HG03280 (cell line): ENCODE data around the gene ELMOD2.
"Not testable (repeated sequence)": the region's sequence is repeated elsewhere in the genome, so short reads cannot be mapped to it uniquely, and the experiment has no call there.

Source experiments
- ATAC-seq: cut with Tn5 transposase; IDR thresholded peaks from one replicate; pipeline ENCODE4 v1.9.1; 2021; ENCODE audit warnings: mild to moderate bottlenecking, moderate library complexity; ENCODE audit not compliant: unreplicated experiment

ELMOD2 gene

GRCh38 chr4:140523857-140524742, at the start of gene ELMOD2:
ELMOD2 (plus strand) TSS chr4:140524168; CDS start chr4:140525429, 1,261 bp downstream.
- peak; percentile 100 for ATAC-seq

- ATAC-seq = no peak
Measured at GRCh38 chr4:140483445-140483844, 40.5 kb upstream of the ELMOD2 start.

GRCh38 chr4:140485939-140486338, 38.0 kb upstream of the ELMOD2 start:
- ATAC-seq = no peak

- ATAC-seq = no peak
Measured at GRCh38 chr4:140497405-140497746, 26.6 kb upstream of the ELMOD2 start.

- ATAC-seq = no peak
Measured at GRCh38 chr4:140497747-140498636, 26.0 kb upstream of the ELMOD2 start, which contains the start of gene MGAT4D. MGAT4D (minus strand) TSS chr4:140498293; CDS start chr4:140498222, 71 bp downstream.

GRCh38 chr4:140499391-140499790, 24.6 kb upstream of the ELMOD2 start:
- ATAC-seq = no peak

- no peak for ATAC-seq
Measured at GRCh38 chr4:140504261-140504660, 19.7 kb upstream of the ELMOD2 start.

- ATAC-seq = not testable (repeated sequence)
Measured at GRCh38 chr4:140513765-140514164, 10.2 kb upstream of the ELMOD2 start.

- ATAC-seq = no peak
Measured at GRCh38 chr4:140515423-140515822, 8.5 kb upstream of the ELMOD2 start.

- ATAC-seq = peak; percentile 8
Measured at GRCh38 chr4:140523370-140523856, 555 bp upstream of the ELMOD2 start.

- no peak for ATAC-seq
Measured at GRCh38 chr4:140529434-140529833, 5.5 kb downstream of the ELMOD2 start.

- no peak for ATAC-seq
Measured at GRCh38 chr4:140533951-140534480, 10.0 kb downstream of the ELMOD2 start.

- peak; percentile 99 for ATAC-seq
Measured at GRCh38 chr4:140556372-140557085, 32.6 kb downstream of the ELMOD2 start.

- no peak for ATAC-seq
Measured at GRCh38 chr4:140557831-140558435, 34.0 kb downstream of the ELMOD2 start.

GRCh38 chr4:140559696-140560095, 35.7 kb downstream of the ELMOD2 start:
- no peak for ATAC-seq

GRCh38 chr4:140568507-140569306, 44.7 kb downstream of the ELMOD2 start, which contains the start of gene UCP1:
UCP1 (minus strand) TSS chr4:140568961; CDS start chr4:140568729, 232 bp downstream.
- ATAC-seq = no peak

- no peak for ATAC-seq
Measured at GRCh38 chr4:140569307-140569638, 45.3 kb downstream of the ELMOD2 start.

- ATAC-seq = no peak
Measured at GRCh38 chr4:140571620-140572019, 47.7 kb downstream of the ELMOD2 start.

- no peak for ATAC-seq
Measured at GRCh38 chr4:140575489-140575888, 51.5 kb downstream of the ELMOD2 start.
